Spleen (tissue), 11 donors: ENCODE results near the gene RASSF7. TPM values are rescaled to one million over a fixed set of nuclear protein-coding genes. Genes with fewer than 3 reads are reported as not detected.

ENCODE experiments used
- DNase-seq: peaks from one replicate; pipeline ENCODE4 v3.0.0-alpha.2; 2020
- H3K27ac ChIP-seq, 8 donors: fragments of 200-600 bp; sonication (generic) in 7 of 8; 1 replicate in 4 of 8; 2 replicates in 4 of 8; pipeline versions ENCODE4 v1.5.0 to v1.8.0; 2016 to 2021; ENCODE audit warnings: inconsistent platforms in 4 of 8, mild to moderate bottlenecking in 4 of 8, moderate library complexity in 1 of 8
- H3K27me3 ChIP-seq, 7 donors: fragments of 200-600 bp; sonication (generic) in 6 of 7; replicated peaks in 1 of 7; 1 replicate in 4 of 7; 2 replicates in 3 of 7; pipeline versions ENCODE4 v1.5.0 to v1.8.0; 2016 to 2021; ENCODE audit warnings: inconsistent platforms in 3 of 7, mild to moderate bottlenecking in 1 of 7
- H3K36me3 ChIP-seq, 6 donors: fragments of 200-600 bp; sonication (generic) in 5 of 6; 1 replicate in 4 of 6; 2 replicates in 2 of 6; pipeline versions ENCODE4 v1.5.0 to v1.8.0; 2016 to 2021; ENCODE audit warnings: inconsistent platforms in 2 of 6
- H3K4me1 ChIP-seq, 6 donors: fragments of 200-600 bp; sonication (generic) in 5 of 6; 1 replicate in 3 of 6; 2 replicates in 3 of 6; pipeline versions ENCODE4 v1.5.0 to v1.8.0; 2016 to 2021; ENCODE audit warnings: inconsistent platforms in 3 of 6
- H3K4me3 ChIP-seq, 8 donors: fragments of 200-600 bp; sonication (generic) in 7 of 8; 1 replicate in 4 of 8; 2 replicates in 4 of 8; pipeline versions ENCODE4 v1.5.0 to v1.8.0; 2016 to 2021; ENCODE audit warnings: inconsistent platforms in 4 of 8, mild to moderate bottlenecking in 4 of 8, moderate library complexity in 2 of 8
- H3K9me3 ChIP-seq, 8 donors: fragments of 200-600 bp; sonication (generic) in 7 of 8; 1 replicate in 4 of 8; 2 replicates in 4 of 8; pipeline versions ENCODE4 v1.5.0 to v1.8.0; 2016 to 2021; ENCODE audit warnings: inconsistent platforms in 4 of 8
- CTCF ChIP-seq, 11 experiments: fragments of 200-600 bp in 7 of 11; fragments of 450-650 bp in 4 of 11; sonication (generic) in 4 of 11; IDR thresholded peaks in 8 of 11; conservative IDR thresholded peaks in 3 of 11; 1 replicate in 7 of 11; 2 replicates in 4 of 11; pipeline versions ENCODE4 v1.4.0 to v1.8.0; 2016 to 2021; ENCODE audit warnings: antibody characterized with exemption in 11 of 11, inconsistent platforms in 4 of 11, mild to moderate bottlenecking in 1 of 11
- POLR2A ChIP-seq, 3 donors: fragments of 450-650 bp; IDR thresholded peaks; one replicate each; pipeline ENCODE4 v1.5.1; 2017; ENCODE audit warnings: antibody characterized with exemption in 3 of 3, mild to moderate bottlenecking in 1 of 3
- POLR2AphosphoS5 ChIP-seq, 3 donors: sonication (generic); formaldehyde crosslinking; IDR thresholded peaks; one replicate each; pipeline ENCODE4 v1.5.1; 2017; ENCODE audit warnings: antibody characterized with exemption in 3 of 3
- WGBS, 5 donors: extraction: QIAGEN DNeasy Blood & Tissue Kit in 3 of 5; methylation state at CpG; one replicate each; pipeline versions ENCODE4 v1.1.5 to v1.1.7; 2013 to 2018; 5-methylcytosine and 5-hydroxymethylcytosine counted together
- intact Hi-C: fragments of 100-400 bp; cut with DNase I; formaldehyde crosslinking; loops from one replicate; pipeline ENCODE4 v1.15.0; 2023; ENCODE audit warnings: low total_unique reads
- polyA plus RNA-seq, 3 donors: library from polyadenylated mRNA; stranded (reverse); fragments of 200-250 nt; gene quantifications; one replicate each; pipeline ENCODE4 v1.2.1, GENCODE V29; 2013
- total RNA-seq, 7 donors: library from RNA; depleted of rRNA in 3 of 7; stranded (reverse); fragments of >200 nt in 3 of 7; fragmentation: NEBNext Ultra II Directional in 4 of 7; extraction: Animal tissue kit (Norgen Biotek cat#: 25700) in 4 of 7; gene quantifications; one replicate each; pipeline versions ENCODE4 v1.1.0 to v1.2.1, GENCODE V29; 2016 to 2021
- donor health status: healthy with polysubstance abuse.
- donor health status: DM: no; HTN: no; CAD: no; lungs with moderate emphysema.
- donor health status: DM: no; HTN: no; CAD: no.
- donor health status: Bipolar disorder and iron deficiency.
- donor health status: healthy.
- donor health status: DM: no; HTN: no; CAD: no.
- donor health status: DM: yes; HTN: yes; CAD: no.

RASSF7 gene
- total and polyA plus RNA-seq, 10 donors = 8.3 to 39.6 (median 26.6) TPM

- TF ChIP-seq POLR2A (IDR thresholded peaks at IDR 0.05) (no peak), CTCF (IDR thresholded peaks at IDR 0.05 in 8 of 11, conservative IDR thresholded peaks at IDR 0.05 in 3 of 11) (no peak), POLR2AphosphoS5 (IDR thresholded peaks at IDR 0.05) (no peak)
- intact Hi-C loops = loop anchor here (10.0 kb wide), 1 partner anchor 171 kb away; no protein-coding TSS in a partner anchor
- H3K36me3 ChIP-seq = peaks cover 0 to 6% (median 0%) of the 10 kb centered on the region in 6 donors
- peaks cover 5 to 40% (median 26%) of the 10 kb centered on the region in 6 donors for H3K4me1 ChIP-seq
- H3K4me3 ChIP-seq = no peak overlapping the region
- no peak for DNase-seq
- 60 to 72% (median 65%) methylated on average over 6 to 11 of the region's 11 CpGs for WGBS, 5 donors
- H3K9me3 ChIP-seq = no peaks in the 10 kb centered on the region
- peaks cover 2 to 66% (median 37%) of the 10 kb centered on the region in 7 donors for H3K27me3 ChIP-seq
- no peak overlapping the region for H3K27ac ChIP-seq
These were observed 6.8 kb upstream of the RASSF7 start for GRCh38 chr11:553988-554340.

- Histone ChIP-seq H3K4me1 (peaks cover 5 to 45% (median 28%) of the 10 kb centered on the region in 6 donors), H3K36me3 (peaks cover 0 to 6% (median 0%) of the 10 kb centered on the region in 6 donors), H3K27me3 (peaks cover 2 to 72% (median 37%) of the 10 kb centered on the region in 7 donors), H3K9me3 (no peaks in the 10 kb centered on the region), H3K4me3 (peak overlapping the region; percentile 20 to 73 (median 40)), H3K27ac (peak overlapping the region in 1 of 8 donors; percentile 31)
- peak; percentile 60 to 75 (median 63) for TF ChIP-seq POLR2AphosphoS5 (IDR thresholded peaks at IDR 0.05)
- TF ChIP-seq POLR2A (IDR thresholded peaks at IDR 0.05) = no peak
- peak; percentile 36 to 88 (median 67) for TF ChIP-seq CTCF (IDR thresholded peaks at IDR 0.05 in 8 of 11, conservative IDR thresholded peaks at IDR 0.05 in 3 of 11)
- WGBS, 5 donors = 13 to 45% (median 18%) methylated on average over 18 to 56 of the region's 60 CpGs
- DNase-seq = peak; percentile 95
- intact Hi-C loops = loop anchor here (10.0 kb wide), 1 partner anchor 170 kb away; no protein-coding TSS in a partner anchor
These were observed 6.1 kb upstream of the RASSF7 start for GRCh38 chr11:554428-555226.

DNA sequence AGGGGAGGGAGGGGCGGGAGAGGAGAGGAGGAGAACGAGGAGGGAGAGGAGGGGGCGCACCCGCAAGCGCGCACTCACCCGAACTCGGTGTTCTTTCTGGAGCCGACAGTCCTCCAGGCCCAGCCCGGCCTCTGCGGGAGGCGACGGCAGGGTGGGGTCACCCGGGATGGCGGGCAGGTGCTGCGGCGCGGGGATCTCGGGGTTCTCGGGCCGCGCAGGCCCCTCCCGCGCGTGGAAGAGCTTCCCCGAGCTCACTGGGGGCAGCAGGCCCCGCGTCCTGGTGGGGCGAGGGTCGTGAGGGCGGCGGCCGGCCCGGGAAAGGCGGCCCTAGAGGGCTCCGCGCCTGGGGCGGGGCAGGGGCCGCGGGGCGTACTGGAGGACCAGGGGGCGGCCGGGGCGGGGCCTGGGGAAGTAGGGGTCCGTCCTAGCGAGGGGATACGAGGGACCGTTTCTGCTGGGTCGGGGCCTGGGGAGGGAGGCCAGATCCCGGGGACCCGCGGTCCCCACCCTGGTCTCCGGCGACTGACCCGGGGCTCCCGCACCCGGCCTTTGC, 5.5 kb upstream of the RASSF7 start:
- Histone ChIP-seq H3K9me3 (no peaks in the 10 kb centered on the region), H3K27me3 (peaks cover 2 to 73% (median 37%) of the 10 kb centered on the region in 7 donors), H3K36me3 (peaks cover 0 to 6% (median 0%) of the 10 kb centered on the region in 6 donors), H3K27ac (peak overlapping the region in 3 of 8 donors; percentile 1 to 48 (median 31)), H3K4me1 (peaks cover 9 to 52% (median 35%) of the 10 kb centered on the region in 6 donors), H3K4me3 (peak overlapping the region; percentile 20 to 73 (median 42))
- intact Hi-C loops = loop anchor here (10.0 kb wide), 1 partner anchor 169 kb away; no protein-coding TSS in a partner anchor
- TF ChIP-seq POLR2AphosphoS5 (IDR thresholded peaks at IDR 0.05) (no peak), CTCF (IDR thresholded peaks at IDR 0.05 in 8 of 11, conservative IDR thresholded peaks at IDR 0.05 in 3 of 11) (peak in 1 of 11 experiments; percentile 9)
- no peak for DNase-seq
- WGBS, 5 donors = 1 to 2% (median 1%) methylated on average over 10 to 57 of the region's 57 CpGs
